Naive thymus-derived CD4-positive, alpha-beta T cell (primary cell): ENCODE measurements around the gene NELFB. TPM values are rescaled to one million over a fixed set of nuclear protein-coding genes. Genes with fewer than 3 reads are reported as not detected.

Experiments used
- ATAC-seq: fragments of 150-1000 bp; cut with Tn5 transposase; 2 replicates; pipeline ENCODE4 v1.10.0; 2021; ENCODE audit warnings: mild to moderate bottlenecking, moderate library complexity
- CTCF ChIA-PET: fragments of 350-600 bp; sonication (Branson Sonifier 250); formaldehyde crosslinking; loops from one replicate; lab custom pipeline; 2021; ENCODE audit warnings: antibody characterized with exemption; lab: Charles Lee
- POLR2A ChIA-PET: fragments of 350-600 bp; sonication (Branson Sonifier 250); formaldehyde crosslinking; loops from one replicate; lab custom pipeline; 2021; ENCODE audit warnings: antibody characterized with exemption, inconsistent platforms; lab: Charles Lee
- DNase-seq, 9 donors: peaks; one replicate each; pipeline versions ENCODE4 v3.0.0 to v3.0.0-alpha.2; 2020 to 2022; ENCODE audit warnings: mixed read lengths in 1 of 9
- H3K27ac ChIP-seq: one replicate; pipeline ENCODE4 v1.7.0; 2013; ENCODE audit warnings: mild to moderate bottlenecking, low read depth, low read length, moderate library complexity
- H3K27me3 ChIP-seq, 2 donors: one replicate each; pipeline ENCODE4 v1.7.0; 2013; ENCODE audit warnings: low read length in 2 of 2, mild to moderate bottlenecking in 2 of 2, moderate library complexity in 2 of 2; ENCODE audit not compliant: control insufficient read depth in 2 of 2, insufficient read depth in 2 of 2
- H3K36me3 ChIP-seq, 3 experiments: 1 replicate in 2 of 3; 2 replicates in 1 of 3; pipeline ENCODE4 v1.7.0; 2013; ENCODE audit warnings: low read length in 3 of 3, mild to moderate bottlenecking in 3 of 3, moderate library complexity in 1 of 3; ENCODE audit not compliant: insufficient read depth in 3 of 3, control insufficient read depth in 2 of 3
- H3K4me1 ChIP-seq, 2 donors: one replicate each; pipeline ENCODE4 v1.7.0; 2013; ENCODE audit warnings: low read length in 2 of 2, mild to moderate bottlenecking in 2 of 2, moderate library complexity in 1 of 2; ENCODE audit not compliant: control insufficient read depth in 2 of 2, insufficient read depth in 2 of 2
- H3K4me3 ChIP-seq: 2 replicates; pipeline ENCODE4 v1.7.0; 2013; ENCODE audit warnings: mild to moderate bottlenecking, low read length
- H3K9me3 ChIP-seq, 3 experiments: 1 replicate in 2 of 3; 2 replicates in 1 of 3; pipeline ENCODE4 v1.7.0; 2013; ENCODE audit warnings: low read length in 3 of 3; ENCODE audit not compliant: control insufficient read depth in 2 of 3
- H3K27ac Mint-ChIP-seq, 9 donors: one replicate each; pipeline ENCODE4 v1.8.0; 2020 to 2022; ENCODE audit warnings: mixed read lengths in 9 of 9, mild to moderate bottlenecking in 8 of 9, moderate library complexity in 5 of 9, inconsistent platforms in 2 of 9
- H3K27me3 Mint-ChIP-seq, 5 donors: one replicate each; pipeline ENCODE4 v1.8.0; 2021 to 2022; ENCODE audit warnings: mixed read lengths in 5 of 5, mild to moderate bottlenecking in 1 of 5
- H3K36me3 Mint-ChIP-seq, 5 donors: one replicate each; pipeline ENCODE4 v1.8.0; 2020 to 2022; ENCODE audit warnings: mixed read lengths in 5 of 5, mild to moderate bottlenecking in 3 of 5, inconsistent platforms in 1 of 5
- H3K4me1 Mint-ChIP-seq, 7 donors: one replicate each; pipeline ENCODE4 v1.8.0; 2020 to 2022; ENCODE audit warnings: mixed read lengths in 7 of 7, mild to moderate bottlenecking in 3 of 7, inconsistent platforms in 1 of 7
- H3K4me3 Mint-ChIP-seq, 10 donors: one replicate each; pipeline ENCODE4 v1.8.0; 2020 to 2022; ENCODE audit warnings: mild to moderate bottlenecking in 10 of 10, mixed read lengths in 10 of 10, moderate library complexity in 6 of 10, inconsistent platforms in 2 of 10
- H3K9me3 Mint-ChIP-seq, 11 donors: one replicate each; pipeline ENCODE4 v1.8.0; 2020 to 2022; ENCODE audit warnings: mixed read lengths in 11 of 11, mild to moderate bottlenecking in 4 of 11, inconsistent platforms in 1 of 11, moderate library complexity in 1 of 11
- intact Hi-C, 2 donors: fragments of 100-400 bp; cut with micrococcal nuclease; formaldehyde crosslinking; loops; one replicate each; pipeline ENCODE4 v1.15.1; 2023
- polyA plus RNA-seq, 2 donors: library from polyadenylated mRNA; unstranded; fragments of 300-500 nt; fragmentation: Illumina TruSeq; gene quantifications; one replicate each; pipeline ENCODE4 v1.2.3, GENCODE V29; 2021
- total RNA-seq, 6 experiments: library from RNA in 5 of 6; stranded (reverse) in 5 of 6; gene quantifications; 1 replicate in 5 of 6; 2 replicates in 1 of 6; pipeline ENCODE4 v1.2.3 and lab custom pipeline; 2021 to 2026

NELFB gene
- 10 to 100 TPM; 33.4 to 64.2 (median 38.9) TPM for total RNA-seq
- polyA plus RNA-seq, result 10 to 100 TPM; 22.9 to 36.5 TPM
- total RNA-seq (lab: John Stamatoyannopoulos, UW), result 37.3 reads per million, percentile 65 among the genes with 10 or more reads in this experiment

- peak; percentile 97 for ATAC-seq
- Mint-ChIP-seq H3K9me3 (peaks cover 0 to 1% (median 0%) of the 10 kb centered on the region in 11 donors), H3K4me1 (peaks cover 0 to 22% (median 17%) of the 10 kb centered on the region in 7 donors), H3K4me3 (peak within 1 kb of the TSS; percentile 79 to 94 (median 88)), H3K27ac (peak within 1 kb of the TSS in 7 of 9 donors; percentile 65 to 91 (median 82)), H3K36me3 (peaks cover 0 to 8% (median 0%) of the 10 kb centered on the region in 5 donors), H3K27me3 (no peaks in the 10 kb centered on the region)
- CTCF ChIA-PET, result interaction anchor here (0.9 to 2.6 kb wide), 3 partner anchors 13 to 18 kb away, joined by 5 to 9 read pairs (median 5); partner anchors contain the start of gene TUBB4B
- no peaks in the 10 kb centered on the region for H3K9me3 ChIP-seq
- peak within 1 kb of the TSS; percentile 70 for H3K27ac ChIP-seq
- H3K4me3 ChIP-seq, result peak within 1 kb of the TSS; percentile 91
- peaks cover 0 to 31% (median 0%) of the 10 kb centered on the region in 3 experiments for H3K36me3 ChIP-seq
- POLR2A ChIA-PET, result interaction anchor here (0.7 to 9.5 kb wide), 9 partner anchors 11 to 846 kb away, joined by 3 to 168 read pairs (median 5); partner anchors contain the start of genes ANAPC2, EXD3, NOXA1 and RNF208
- H3K4me1 ChIP-seq, result peaks cover 11% of the 10 kb centered on the region in 2 donors
- intact Hi-C loops, result loop anchor here (1.0 to 2.0 kb wide), 7 partner anchors 14 to 311 kb away; partner anchors contain the start of genes TUBB4B (in 2 of the 2), ANAPC2 (in 1 of the 2), FBXW5 (in 1 of the 2) and NDOR1 (in 1 of the 2)
- no peaks in the 10 kb centered on the region for H3K27me3 ChIP-seq
- peak; percentile 89 to 100 (median 95) for DNase-seq
Observed at GRCh38 chr9:137254624-137255447, at the start of gene NELFB. NELFB (plus strand) TSS chr9:137255327.

GRCh38 chr9:137206602-137207001 is 48.5 kb upstream of the NELFB start:
- Mint-ChIP-seq H3K36me3 (peaks cover 0 to 7% (median 2%) of the 10 kb centered on the region in 5 donors), H3K4me1 (peaks cover 26 to 49% (median 37%) of the 10 kb centered on the region in 7 donors), H3K27ac (peak overlapping the region; percentile 81 to 97 (median 90)), H3K9me3 (peaks cover 0 to 7% (median 0%) of the 10 kb centered on the region in 11 donors), H3K27me3 (no peaks in the 10 kb centered on the region), H3K4me3 (peak overlapping the region; percentile 86 to 95 (median 92))
- peaks cover 26 to 30% of the 10 kb centered on the region in 2 donors for H3K4me1 ChIP-seq
- ChIA-PET POLR2A (interaction anchor here (1.4 to 9.0 kb wide), 3 partner anchors 16 to 30 kb away, joined by 3 to 136 read pairs (median 42); partner anchors contain the start of genes ANAPC2, CYSRT1, RNF208 and SSNA1), CTCF (no interaction called here)
- peaks cover 0 to 15% (median 0%) of the 10 kb centered on the region in 3 experiments for H3K36me3 ChIP-seq
- no peaks in the 10 kb centered on the region for H3K9me3 ChIP-seq
- peak overlapping the region; percentile 96 for H3K27ac ChIP-seq
- intact Hi-C loops, result loop anchor here in 1 of 2 donors (10.0 kb wide), 1 partner anchor 262 kb away; the partner anchor contains the start of genes C8G and FBXW5
- no peaks in the 10 kb centered on the region for H3K27me3 ChIP-seq
- no peak for ATAC-seq
- H3K4me3 ChIP-seq, result peak overlapping the region; percentile 98
- DNase-seq, result no peak

- POLR2A ChIA-PET, result interaction anchor here (0.9 kb wide), 1 partner anchor 10 kb away, joined by 4 read pairs; no protein-coding TSS in a partner anchor
- Mint-ChIP-seq H3K4me1 (peaks cover 11 to 20% (median 14%) of the 10 kb centered on the region in 7 donors), H3K36me3 (peaks cover 0 to 7% (median 4%) of the 10 kb centered on the region in 5 donors), H3K27me3 (no peaks in the 10 kb centered on the region), H3K4me3 (no peak overlapping the region), H3K27ac (no peak overlapping the region), H3K9me3 (peaks cover 0 to 3% (median 0%) of the 10 kb centered on the region in 11 donors)
- no peaks in the 10 kb centered on the region for H3K9me3 ChIP-seq
- CTCF ChIA-PET, result no interaction called here
- H3K27me3 ChIP-seq, result no peaks in the 10 kb centered on the region
- intact Hi-C loops, result no loop called here
- H3K36me3 ChIP-seq, result peaks cover 0 to 37% (median 0%) of the 10 kb centered on the region in 3 experiments
- ATAC-seq (no peak), DNase-seq (no peak)
- peaks cover 2 to 5% of the 10 kb centered on the region in 2 donors for H3K4me1 ChIP-seq
- H3K27ac ChIP-seq, result no peak overlapping the region
- H3K4me3 ChIP-seq, result no peak overlapping the region
Observed at GRCh38 chr9:137211532-137211931, 43.6 kb upstream of the NELFB start.

- Histone ChIP-seq H3K4me3 (no peak overlapping the region), H3K4me1 (no peaks in the 10 kb centered on the region), H3K9me3 (no peaks in the 10 kb centered on the region), H3K27me3 (no peaks in the 10 kb centered on the region), H3K36me3 (peaks cover 0 to 39% (median 0%) of the 10 kb centered on the region in 3 experiments), H3K27ac (no peak overlapping the region)
- ChIA-PET POLR2A (interaction anchor here (0.9 kb wide), 1 partner anchor 11 kb away, joined by 4 read pairs; no protein-coding TSS in a partner anchor), CTCF (no interaction called here)
- H3K9me3 Mint-ChIP-seq, result no peaks in the 10 kb centered on the region
- no peak for DNase-seq
- no peak for ATAC-seq
- H3K27me3 Mint-ChIP-seq, result no peaks in the 10 kb centered on the region
- H3K4me1 Mint-ChIP-seq, result peaks cover 1 to 10% (median 4%) of the 10 kb centered on the region in 7 donors
- intact Hi-C loops, result no loop called here
- H3K4me3 Mint-ChIP-seq, result no peak overlapping the region
- no peak overlapping the region for H3K27ac Mint-ChIP-seq
- peaks cover 0 to 4% (median 0%) of the 10 kb centered on the region in 5 donors for H3K36me3 Mint-ChIP-seq
Observed at GRCh38 chr9:137212520-137212919, 42.6 kb upstream of the NELFB start.

GRCh38 chr9:137213160-137214060 is 41.7 kb upstream of the NELFB start:
- Mint-ChIP-seq H3K4me1 (peaks cover 0 to 7% (median under 1%) of the 10 kb centered on the region in 7 donors), H3K27ac (peak overlapping the region in 1 of 9 donors; percentile 38), H3K9me3 (no peaks in the 10 kb centered on the region), H3K27me3 (no peaks in the 10 kb centered on the region), H3K36me3 (peaks cover 0 to 4% (median 0%) of the 10 kb centered on the region in 5 donors), H3K4me3 (no peak overlapping the region)
- no peaks in the 10 kb centered on the region for H3K4me1 ChIP-seq
- intact Hi-C loops, result no loop called here
- H3K27ac ChIP-seq, result no peak overlapping the region
- no peaks in the 10 kb centered on the region for H3K9me3 ChIP-seq
- no peak overlapping the region for H3K4me3 ChIP-seq
- ATAC-seq, result no peak
- peaks cover 0 to 39% (median 0%) of the 10 kb centered on the region in 3 experiments for H3K36me3 ChIP-seq
- no peak for DNase-seq
- CTCF ChIA-PET, result no interaction called here
- no peaks in the 10 kb centered on the region for H3K27me3 ChIP-seq
- POLR2A ChIA-PET, result interaction anchor here (1.3 to 1.4 kb wide), 2 partner anchors 23 to 24 kb away, joined by 3 read pairs; partner anchors contain the start of gene SSNA1
